Activated naive CD8-positive, alpha-beta T cell (primary cell): ENCODE measurements around the gene PAIP2.

ENCODE experiments used
- H3K27ac Mint-ChIP-seq: one replicate; pipeline ENCODE4 v1.8.0; 2021; ENCODE audit warnings: mixed read lengths
- H3K27me3 Mint-ChIP-seq: one replicate; pipeline ENCODE4 v1.8.0; 2021; ENCODE audit warnings: mixed read lengths
- H3K36me3 Mint-ChIP-seq: one replicate; pipeline ENCODE4 v1.8.0; 2021; ENCODE audit warnings: mixed read lengths
- H3K4me1 Mint-ChIP-seq: one replicate; pipeline ENCODE4 v1.8.0; 2021; ENCODE audit warnings: low read depth, mixed read lengths
- H3K4me3 Mint-ChIP-seq: one replicate; pipeline ENCODE4 v1.8.0; 2021; ENCODE audit warnings: mild to moderate bottlenecking, mixed read lengths
- H3K9me3 Mint-ChIP-seq: one replicate; pipeline ENCODE4 v1.8.0; 2021; ENCODE audit warnings: low read depth, mixed read lengths

Gene PAIP2

DNA sequence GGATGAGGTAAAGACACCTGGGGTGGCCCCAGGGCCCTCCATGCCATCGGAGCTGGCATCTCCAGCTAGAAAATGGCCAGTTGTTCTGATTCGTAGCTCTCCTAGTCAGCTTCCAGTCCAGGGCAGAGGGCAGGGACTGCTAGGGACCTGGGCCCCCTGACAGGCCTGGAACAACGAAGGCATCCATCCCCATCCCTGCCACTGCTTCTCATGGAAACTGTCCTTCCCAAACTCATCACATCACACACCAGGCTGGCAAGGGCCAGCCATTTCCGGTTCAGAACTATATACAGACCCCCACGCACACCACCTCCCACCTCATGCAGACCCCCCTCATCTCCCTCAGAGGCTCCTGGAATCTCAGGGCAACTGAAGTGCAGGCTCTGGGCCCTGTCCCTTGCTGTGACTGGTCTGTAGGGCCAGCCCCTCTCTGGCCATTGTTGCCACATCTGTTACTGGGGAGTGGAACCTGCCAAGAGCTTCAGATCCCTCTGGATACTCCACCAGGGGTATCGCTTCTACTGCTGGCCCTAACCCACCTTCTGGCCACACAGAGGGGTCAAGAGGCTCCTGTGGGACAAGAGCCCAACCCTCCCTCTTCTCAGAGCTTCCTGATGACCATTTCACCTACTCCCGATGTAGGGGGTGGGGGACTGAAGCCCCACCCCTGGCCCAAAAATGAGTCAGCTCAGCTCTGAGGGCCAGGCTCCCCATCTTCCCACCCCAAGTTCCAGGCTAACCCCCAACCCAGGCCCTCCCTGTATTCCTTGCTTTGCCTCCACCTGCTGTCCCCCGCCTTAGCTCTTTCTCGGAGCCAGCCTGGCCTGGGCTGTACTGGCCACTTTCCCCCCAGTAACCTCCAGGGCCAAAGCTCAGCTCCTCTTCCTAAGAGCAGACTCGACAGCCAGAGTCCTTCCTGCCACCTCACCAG, 49.2 kb downstream of the PAIP2 start:
- Mint-ChIP-seq H3K27me3 (no peaks in the 10 kb centered on the region), H3K4me1 (peaks cover 43% of the 10 kb centered on the region), H3K9me3 (no peaks in the 10 kb centered on the region), H3K36me3 (no peaks in the 10 kb centered on the region), H3K4me3 (peak overlapping the region; percentile 86), H3K27ac (peak overlapping the region; percentile 61)

DNA sequence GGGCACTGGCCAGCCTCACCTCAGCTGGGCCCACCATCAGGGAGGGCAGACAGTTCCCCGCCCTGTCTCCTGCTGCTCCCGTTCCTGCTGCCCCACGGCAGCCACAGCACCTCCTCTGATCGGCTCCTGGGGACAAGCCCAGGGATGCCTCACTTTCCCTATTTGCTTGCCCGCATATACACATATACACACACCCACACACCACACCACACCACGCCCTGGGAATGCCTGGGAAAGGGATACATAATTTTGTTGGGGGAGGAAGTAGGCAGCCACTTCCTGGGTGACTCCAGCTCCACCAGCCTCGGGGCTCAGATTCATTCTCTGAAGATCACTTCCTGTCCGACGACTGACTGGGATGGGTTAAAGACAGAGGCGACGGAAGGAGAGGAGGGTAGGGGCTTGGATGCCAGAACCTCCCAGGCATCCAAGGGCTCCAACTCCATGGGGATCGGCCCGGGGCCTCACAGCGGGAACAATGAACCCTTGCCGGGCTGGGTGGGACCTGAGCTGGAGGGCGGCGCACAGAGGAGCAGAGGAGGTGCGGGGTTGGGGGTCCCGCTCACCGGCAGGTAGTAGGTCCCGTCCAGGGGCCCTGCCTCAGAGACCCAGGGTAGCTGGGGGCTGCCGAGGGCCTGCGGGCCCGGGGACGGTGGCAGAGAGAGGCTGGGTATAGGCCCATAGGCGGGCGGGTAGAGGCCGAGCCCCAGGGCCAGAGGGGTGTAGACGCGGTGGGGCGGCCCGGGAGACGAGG, 50.1 kb downstream of the PAIP2 start:
- H3K9me3 Mint-ChIP-seq, result no peaks in the 10 kb centered on the region
- peaks cover 3% of the 10 kb centered on the region for H3K36me3 Mint-ChIP-seq
- peak overlapping the region; percentile 38 for H3K27ac Mint-ChIP-seq
- peak overlapping the region; percentile 86 for H3K4me3 Mint-ChIP-seq
- H3K27me3 Mint-ChIP-seq, result no peaks in the 10 kb centered on the region
- peaks cover 38% of the 10 kb centered on the region for H3K4me1 Mint-ChIP-seq

DNA sequence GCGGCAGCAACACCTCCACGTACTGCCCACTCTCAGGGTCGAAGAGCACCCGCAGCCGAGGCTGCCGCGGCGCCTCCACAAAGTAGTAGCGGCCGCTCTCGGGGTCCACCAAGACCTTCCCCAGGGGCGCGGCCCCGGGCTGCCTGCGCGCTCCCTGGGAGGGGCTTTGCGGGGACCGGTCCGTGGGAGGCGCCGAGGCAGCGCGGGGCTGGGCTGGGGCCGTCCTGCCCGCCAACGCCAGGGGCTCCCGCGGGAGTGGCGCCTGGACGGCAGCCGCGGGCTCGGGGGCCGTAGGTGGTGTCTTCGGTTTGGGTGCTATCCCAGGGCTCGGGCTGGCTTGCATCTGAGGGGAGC, 50.6 kb downstream of the PAIP2 start:
- peaks cover 3% of the 10 kb centered on the region for H3K36me3 Mint-ChIP-seq
- H3K4me1 Mint-ChIP-seq, result peaks cover 38% of the 10 kb centered on the region
- no peaks in the 10 kb centered on the region for H3K27me3 Mint-ChIP-seq
- H3K4me3 Mint-ChIP-seq, result peak overlapping the region; percentile 90
- H3K27ac Mint-ChIP-seq, result no peak overlapping the region
- no peaks in the 10 kb centered on the region for H3K9me3 Mint-ChIP-seq

DNA sequence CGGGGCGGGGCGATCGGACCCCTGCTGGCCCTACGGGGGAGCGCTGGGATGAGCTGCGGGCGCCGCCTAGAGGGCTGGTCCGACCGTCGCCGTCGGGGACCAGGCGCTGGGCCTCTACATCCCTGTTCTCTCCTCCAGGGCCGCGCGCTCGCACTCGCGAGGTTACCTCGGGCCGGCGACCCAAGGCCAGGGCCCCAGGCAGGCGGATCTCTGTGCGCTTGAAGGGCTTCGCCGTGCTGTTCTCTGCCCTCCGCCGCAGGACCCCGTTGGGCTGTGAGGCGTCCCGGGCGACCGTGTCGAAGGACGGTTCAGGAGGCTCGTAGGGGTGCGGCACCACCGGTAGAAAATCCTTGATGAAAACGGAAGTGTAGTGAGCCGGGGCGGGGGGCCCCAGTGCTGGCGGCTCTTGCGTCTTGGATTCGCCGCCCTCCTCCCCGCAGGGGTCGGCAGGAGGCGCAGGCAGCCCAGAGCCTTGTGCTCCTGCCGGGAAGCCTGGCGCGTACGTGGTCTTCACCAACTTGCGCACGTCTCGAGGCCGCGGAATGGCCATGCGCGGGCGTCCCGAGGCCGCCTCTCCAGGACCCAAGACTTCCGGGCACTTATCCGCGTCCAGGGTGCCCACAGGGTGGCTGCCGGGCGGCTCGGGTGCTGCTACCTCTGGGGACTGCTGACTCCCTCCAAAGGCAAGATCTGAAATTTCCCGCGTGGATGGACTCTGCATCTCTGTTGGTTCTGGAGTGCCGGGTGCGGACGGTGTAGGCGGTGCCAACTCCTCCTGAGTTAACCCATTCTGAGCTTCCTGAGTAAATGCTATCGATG, 51.2 kb downstream of the PAIP2 start:
- Mint-ChIP-seq H3K27ac (peak overlapping the region; percentile 83), H3K4me1 (peaks cover 38% of the 10 kb centered on the region), H3K9me3 (no peaks in the 10 kb centered on the region), H3K4me3 (peak overlapping the region; percentile 90), H3K27me3 (no peaks in the 10 kb centered on the region), H3K36me3 (peaks cover 3% of the 10 kb centered on the region)

DNA sequence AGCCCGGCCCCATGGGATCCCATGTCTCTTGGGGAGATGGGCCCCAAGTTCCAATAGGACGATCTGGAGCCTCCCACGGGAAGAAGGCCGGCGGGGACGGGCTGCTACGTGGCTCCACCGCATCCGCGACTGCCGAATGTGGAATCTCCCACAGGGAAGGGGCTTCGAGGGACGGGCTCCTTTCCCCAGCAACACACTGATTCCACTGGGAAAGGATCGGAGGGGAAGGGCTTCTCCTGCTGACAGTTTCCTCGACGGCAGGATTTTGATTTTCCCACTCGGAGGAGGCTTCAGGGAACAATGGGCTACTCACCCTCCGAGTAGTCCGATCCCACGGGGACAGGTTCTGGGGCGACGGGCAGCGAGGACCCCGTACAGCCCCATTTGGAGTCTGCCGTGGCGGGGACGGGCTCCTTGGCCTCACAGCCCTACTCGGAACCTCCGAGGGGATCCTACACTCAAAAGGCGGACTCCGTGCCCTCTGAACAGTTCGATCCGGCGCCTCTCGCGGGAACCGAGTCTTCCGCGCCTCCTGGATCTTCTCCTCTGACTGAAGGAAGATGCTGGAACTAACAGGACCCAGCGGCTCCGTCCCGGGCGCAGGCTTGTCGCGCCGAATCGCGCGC, 52.0 kb downstream of the PAIP2 start:
- Mint-ChIP-seq H3K4me3 (peak overlapping the region; percentile 90), H3K36me3 (peaks cover 3% of the 10 kb centered on the region), H3K27me3 (no peaks in the 10 kb centered on the region), H3K4me1 (peaks cover 34% of the 10 kb centered on the region), H3K27ac (no peak overlapping the region), H3K9me3 (no peaks in the 10 kb centered on the region)

DNA sequence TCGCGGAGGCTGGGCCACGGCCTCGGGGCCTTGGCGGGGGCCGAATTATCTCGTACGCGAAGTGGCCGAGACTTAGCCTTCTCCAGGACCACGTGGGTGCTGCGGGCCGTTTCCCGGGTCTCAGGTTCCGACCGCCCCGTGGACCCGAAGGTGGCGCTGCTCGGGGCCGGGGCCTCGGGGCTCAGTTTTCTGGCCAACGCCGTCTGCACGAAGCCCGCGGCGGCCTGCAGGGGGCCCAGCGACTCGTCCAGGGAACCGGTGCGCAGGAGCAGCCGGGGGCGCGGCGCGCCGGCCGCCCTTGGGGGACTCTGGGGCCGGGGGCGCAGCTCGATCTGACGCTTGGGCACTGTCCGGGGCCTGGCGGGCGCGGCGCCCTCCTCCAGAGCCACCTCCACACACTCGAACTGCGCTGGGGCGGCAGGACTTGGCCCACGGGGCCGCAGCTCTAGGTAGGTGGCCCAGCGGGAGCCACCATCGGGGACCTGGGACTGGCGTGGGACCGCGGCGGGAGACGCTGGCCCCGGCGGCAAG, 52.5 kb downstream of the PAIP2 start:
- Mint-ChIP-seq H3K4me1 (peaks cover 32% of the 10 kb centered on the region), H3K4me3 (no peak overlapping the region), H3K36me3 (peaks cover 3% of the 10 kb centered on the region), H3K27me3 (no peaks in the 10 kb centered on the region), H3K9me3 (no peaks in the 10 kb centered on the region), H3K27ac (no peak overlapping the region)

DNA sequence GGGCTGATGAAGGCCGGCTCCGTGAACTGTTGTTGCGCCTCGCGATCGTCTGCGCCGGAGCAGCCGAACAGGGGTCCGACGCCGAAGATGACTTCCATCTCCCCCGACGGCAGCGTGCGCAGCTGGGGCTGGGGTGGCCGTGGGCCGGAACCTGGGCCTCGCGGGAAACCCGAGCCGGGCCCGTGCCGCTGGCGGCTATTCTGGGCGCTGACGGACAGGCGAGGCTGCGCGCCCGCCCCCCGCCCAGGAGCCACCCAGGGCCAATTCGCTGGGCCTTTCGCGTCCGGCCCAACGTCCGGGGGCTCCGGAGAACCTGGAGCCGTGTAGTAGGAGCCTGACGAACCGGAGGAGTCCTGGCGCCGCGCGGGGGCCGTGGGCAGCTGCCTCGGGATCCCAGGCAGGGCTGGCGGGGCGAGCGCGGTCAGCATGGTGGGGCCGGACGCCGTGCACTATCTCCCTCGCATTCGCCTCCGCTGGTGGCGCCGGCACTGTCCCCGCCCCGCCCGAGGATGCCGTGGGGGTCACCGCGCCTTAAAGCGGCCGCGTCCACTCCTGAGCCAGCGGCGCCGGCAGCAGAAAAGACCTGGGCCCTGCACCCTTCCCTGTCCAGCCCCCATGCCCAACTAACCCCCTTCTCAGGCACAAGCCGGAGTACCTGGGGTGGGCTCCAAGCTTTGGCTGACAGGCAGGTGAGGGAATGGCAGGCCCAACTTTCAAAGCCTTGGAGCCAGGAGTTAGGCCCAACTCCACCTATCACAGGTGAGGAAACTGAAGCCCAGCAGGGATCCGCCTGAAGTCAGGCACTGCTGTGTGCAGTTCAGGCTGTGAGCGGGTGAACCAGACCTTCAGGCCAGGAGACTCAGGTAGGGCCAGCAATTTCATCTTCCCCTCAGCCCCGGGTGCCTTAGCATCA, 53.3 kb downstream of the PAIP2 start, which contains the start of gene PROB1:
PROB1 (minus strand) TSS at position 451 of the 913 bp plus-strand sequence; CDS start at position 428, 23 bp downstream.
- H3K9me3 Mint-ChIP-seq, result no peaks in the 10 kb centered on the region
- peaks cover 25% of the 10 kb centered on the region for H3K4me1 Mint-ChIP-seq
- no peak within 1 kb of the TSS for H3K27ac Mint-ChIP-seq
- peak within 1 kb of the TSS; percentile 10 for H3K4me3 Mint-ChIP-seq
- peaks cover 3% of the 10 kb centered on the region for H3K36me3 Mint-ChIP-seq
- H3K27me3 Mint-ChIP-seq, result no peaks in the 10 kb centered on the region

DNA sequence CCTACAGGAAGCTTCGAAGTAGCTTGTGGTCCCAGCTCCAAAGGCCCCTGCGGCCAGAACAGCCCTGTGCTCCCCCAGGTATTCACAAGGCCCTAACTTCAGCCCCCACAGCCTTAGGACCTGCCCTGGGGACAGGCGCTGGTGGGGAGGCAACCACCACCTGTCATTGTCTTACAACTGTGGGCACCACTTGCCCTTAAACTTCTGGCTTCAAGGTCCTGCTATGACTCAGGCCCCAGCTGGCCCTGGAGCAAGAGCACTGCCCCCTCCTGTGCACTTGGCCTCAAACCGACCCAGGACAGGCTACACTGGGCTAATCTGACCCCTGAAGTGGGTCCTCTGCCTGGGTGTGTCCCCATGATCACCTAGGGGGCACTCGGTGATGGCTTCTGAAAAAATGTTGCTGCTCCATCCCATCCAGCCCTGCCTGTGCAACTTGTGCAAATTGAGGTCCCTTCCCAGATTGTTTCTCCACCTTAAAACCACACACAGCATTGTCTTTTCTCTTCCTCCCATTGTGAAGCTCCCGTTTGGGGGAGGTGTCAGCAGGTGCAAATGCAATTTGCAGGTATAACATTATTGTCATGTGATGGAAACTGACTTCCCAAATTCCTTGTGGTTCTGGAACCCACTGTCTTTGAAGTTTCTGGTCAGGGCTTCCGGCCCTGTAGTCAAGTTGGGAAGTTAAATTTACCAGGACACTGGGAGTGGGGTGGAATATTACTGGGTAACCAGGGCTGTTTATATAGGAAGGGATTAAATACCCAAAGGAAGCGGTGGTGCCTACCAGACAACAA, 54.4 kb downstream of the PAIP2 start:
- H3K9me3 Mint-ChIP-seq, result no peaks in the 10 kb centered on the region
- no peak overlapping the region for H3K4me3 Mint-ChIP-seq
- H3K36me3 Mint-ChIP-seq, result peaks cover 3% of the 10 kb centered on the region
- no peak overlapping the region for H3K27ac Mint-ChIP-seq
- peaks cover 15% of the 10 kb centered on the region for H3K4me1 Mint-ChIP-seq
- H3K27me3 Mint-ChIP-seq, result no peaks in the 10 kb centered on the region

DNA sequence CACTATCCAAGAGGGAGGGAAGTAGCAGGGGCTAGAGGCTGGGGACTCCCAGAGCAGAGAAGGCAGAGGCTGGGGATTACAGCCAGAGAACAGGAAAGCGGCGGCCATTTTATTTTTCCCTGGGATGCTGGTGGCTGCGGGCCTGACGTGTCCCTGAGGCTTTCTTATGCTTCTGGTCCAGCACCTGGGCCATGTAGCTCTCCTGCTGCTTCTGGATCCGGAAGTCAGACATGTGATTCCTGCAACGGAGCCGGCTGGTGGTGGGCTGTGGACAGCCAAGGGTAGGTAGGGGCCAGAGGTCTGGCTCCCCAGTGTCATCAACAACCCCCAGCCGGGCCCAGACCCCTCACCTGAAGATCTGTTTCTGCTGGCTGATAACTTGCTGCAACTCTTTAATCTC, 55.0 kb downstream of the PAIP2 start:
- Mint-ChIP-seq H3K4me1 (peaks cover 9% of the 10 kb centered on the region), H3K27me3 (no peaks in the 10 kb centered on the region), H3K27ac (no peak overlapping the region), H3K4me3 (no peak overlapping the region), H3K9me3 (no peaks in the 10 kb centered on the region), H3K36me3 (peaks cover 3% of the 10 kb centered on the region)

DNA sequence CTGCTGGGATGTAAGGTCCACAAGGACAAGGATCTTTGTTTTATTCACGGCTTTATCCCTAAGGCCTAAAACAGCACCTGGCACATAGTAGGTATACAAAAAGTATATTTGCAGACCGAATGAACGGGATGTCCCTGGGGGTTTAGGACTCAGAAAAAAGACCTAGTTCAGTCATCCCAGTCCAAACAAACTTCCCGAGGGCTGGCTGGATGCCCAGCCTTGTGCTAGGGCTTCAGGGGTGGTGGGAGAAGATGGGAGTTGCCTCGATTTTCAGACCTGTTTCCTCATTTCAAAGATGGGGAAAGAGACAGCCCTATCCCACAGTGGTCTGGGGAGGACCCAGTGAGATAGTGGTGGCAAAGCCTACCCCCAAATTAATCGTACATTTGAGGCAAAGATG, 56.3 kb downstream of the PAIP2 start:
- Mint-ChIP-seq H3K4me3 (no peak overlapping the region), H3K27ac (no peak overlapping the region), H3K9me3 (no peaks in the 10 kb centered on the region), H3K27me3 (no peaks in the 10 kb centered on the region), H3K36me3 (peaks cover 3% of the 10 kb centered on the region), H3K4me1 (peaks cover 11% of the 10 kb centered on the region)

DNA sequence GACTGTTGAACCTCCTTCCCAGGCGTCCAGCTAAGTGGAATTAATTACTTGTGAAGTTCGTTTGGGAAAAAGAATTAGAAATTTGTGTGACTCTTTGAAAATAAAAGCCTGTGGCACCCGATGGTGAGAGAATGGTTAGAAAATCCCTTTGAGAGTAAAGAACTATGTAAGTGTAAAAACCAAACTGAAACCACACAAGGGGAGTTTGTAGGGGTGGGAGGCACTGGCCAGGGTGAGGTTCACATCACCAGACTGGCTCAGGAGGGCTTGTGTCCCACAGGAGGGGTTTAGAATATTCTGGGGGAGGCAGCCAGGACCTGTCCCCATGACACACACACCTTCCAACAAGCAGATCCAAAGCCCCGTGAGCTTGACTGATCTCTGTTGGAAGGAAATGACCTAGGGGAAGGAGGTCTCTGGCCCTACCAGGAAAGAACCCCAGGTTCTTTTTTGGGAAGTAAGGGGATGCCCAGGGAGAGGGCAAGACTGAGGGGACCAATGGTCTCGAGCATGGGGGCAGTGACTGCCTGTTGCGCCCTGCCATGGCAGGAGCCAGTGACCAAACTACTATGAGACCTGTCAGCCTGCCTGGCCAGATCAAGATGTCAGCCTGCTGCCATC, 58.0 kb downstream of the PAIP2 start:
- Mint-ChIP-seq H3K4me1 (peaks cover 23% of the 10 kb centered on the region), H3K9me3 (no peaks in the 10 kb centered on the region), H3K36me3 (peaks cover 3% of the 10 kb centered on the region), H3K4me3 (no peak overlapping the region), H3K27ac (no peak overlapping the region), H3K27me3 (no peaks in the 10 kb centered on the region)

DNA sequence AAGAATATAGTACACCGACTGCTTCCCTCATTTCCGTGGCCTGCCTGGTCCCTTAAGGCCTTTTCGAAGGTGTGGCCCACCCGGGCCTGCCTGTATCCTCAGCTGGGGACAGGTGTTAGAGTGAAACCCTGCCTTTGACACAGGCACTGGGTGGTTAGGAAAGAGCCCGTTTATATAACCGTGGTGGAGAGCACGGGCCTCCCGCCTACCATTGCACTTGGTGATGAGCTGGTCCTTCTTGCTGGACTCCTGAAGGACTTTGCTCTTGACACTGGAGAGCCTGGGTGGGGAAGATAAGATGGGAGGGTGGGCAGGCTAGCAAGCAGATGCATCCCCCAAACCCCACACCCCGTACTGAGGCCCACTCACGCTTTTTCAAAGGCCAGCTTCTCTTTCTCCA, 59.9 kb downstream of the PAIP2 start:
- Mint-ChIP-seq H3K27me3 (no peaks in the 10 kb centered on the region), H3K27ac (no peak overlapping the region), H3K36me3 (no peaks in the 10 kb centered on the region), H3K4me1 (peaks cover 24% of the 10 kb centered on the region), H3K9me3 (no peaks in the 10 kb centered on the region), H3K4me3 (no peak overlapping the region)
